ENCODE data around the gene MLEC.

Gene MLEC

DNA sequence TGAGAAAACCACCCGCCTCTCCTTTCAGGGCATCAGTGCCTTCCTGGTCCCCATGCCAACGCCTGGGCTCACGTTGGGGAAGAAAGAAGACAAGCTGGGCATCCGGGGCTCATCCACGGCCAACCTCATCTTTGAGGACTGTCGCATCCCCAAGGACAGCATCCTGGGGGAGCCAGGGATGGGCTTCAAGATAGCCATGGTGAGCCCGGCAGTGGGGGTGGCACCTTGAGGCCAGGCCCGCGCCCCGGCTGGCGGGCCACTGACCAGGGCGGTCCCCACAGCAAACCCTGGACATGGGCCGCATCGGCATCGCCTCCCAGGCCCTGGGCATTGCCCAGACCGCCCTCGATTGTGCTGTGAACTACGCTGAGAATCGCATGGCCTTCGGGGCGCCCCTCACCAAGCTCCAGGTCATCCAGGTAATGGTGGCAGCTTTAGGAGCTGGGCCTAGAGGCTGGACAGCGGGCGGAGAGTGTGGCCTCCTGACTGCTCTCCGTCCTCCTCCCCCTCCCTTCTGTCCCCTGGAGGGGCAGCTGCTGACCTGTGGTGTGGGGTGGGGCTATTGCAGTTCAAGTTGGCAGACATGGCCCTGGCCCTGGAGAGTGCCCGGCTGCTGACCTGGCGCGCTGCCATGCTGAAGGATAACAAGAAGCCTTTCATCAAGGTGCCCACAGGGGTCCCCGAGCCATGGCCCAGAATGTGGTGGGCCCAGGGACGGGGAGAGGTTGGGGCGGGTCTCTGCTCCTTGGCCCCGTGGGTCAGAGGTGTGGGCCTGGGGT lies 51.5 kb downstream of the MLEC start:
- Histone ChIP-seq H3K4me1 (ENCODE audit: insufficient read depth, low read length) (no peaks in the 10 kb centered on the region), H3K36me3 (ENCODE audit: insufficient read depth, low read length) (no peaks in the 10 kb centered on the region), H3K27me3 (ENCODE audit: insufficient read depth, low read length) (no peaks in the 10 kb centered on the region), H2AFZ (ENCODE audit: low read depth, low read length) (no peak overlapping the region), H3K4me3 (ENCODE audit: low read length) (no peak overlapping the region), H3K9me3 (ENCODE audit: low read length) (no peaks in the 10 kb centered on the region)

DNA sequence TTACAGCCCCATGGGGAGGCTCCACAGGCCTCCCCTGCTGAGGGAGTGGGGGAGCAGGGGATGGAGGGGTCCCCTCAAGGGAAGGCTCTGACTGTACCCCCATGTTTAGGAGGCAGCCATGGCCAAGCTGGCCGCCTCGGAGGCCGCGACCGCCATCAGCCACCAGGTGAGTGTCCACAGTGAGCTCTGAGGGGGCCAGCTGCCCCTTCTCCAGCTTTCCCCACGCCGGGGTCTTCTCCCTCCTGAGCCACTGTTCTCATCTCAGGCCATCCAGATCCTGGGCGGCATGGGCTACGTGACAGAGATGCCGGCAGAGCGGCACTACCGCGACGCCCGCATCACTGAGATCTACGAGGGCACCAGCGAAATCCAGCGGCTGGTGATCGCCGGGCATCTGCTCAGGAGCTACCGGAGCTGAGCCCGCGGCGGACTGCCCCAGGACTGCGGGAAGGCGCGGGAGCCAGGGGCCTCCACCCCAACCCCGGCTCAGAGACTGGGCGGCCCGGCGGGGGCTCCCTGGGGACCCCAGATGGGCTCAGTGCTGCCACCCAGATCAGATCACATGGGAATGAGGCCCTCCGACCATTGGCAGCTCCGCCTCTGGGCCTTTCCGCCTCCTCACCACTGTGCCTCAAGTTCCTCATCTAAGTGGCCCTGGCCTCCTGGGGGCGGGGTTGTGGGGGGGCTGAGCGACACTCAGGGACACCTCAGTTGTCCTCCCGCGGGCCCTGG lies 52.2 kb downstream of the MLEC start:
- H2AFZ ChIP-seq (ENCODE audit: low read depth, low read length), result no peak overlapping the region
- no peaks in the 10 kb centered on the region for H3K27me3 ChIP-seq (ENCODE audit: insufficient read depth, low read length)
- H3K4me3 ChIP-seq (ENCODE audit: low read length), result no peak overlapping the region
- no peaks in the 10 kb centered on the region for H3K36me3 ChIP-seq (ENCODE audit: insufficient read depth, low read length)
- H3K4me1 ChIP-seq (ENCODE audit: insufficient read depth, low read length), result no peaks in the 10 kb centered on the region
- no peaks in the 10 kb centered on the region for H3K9me3 ChIP-seq (ENCODE audit: low read length)

DNA sequence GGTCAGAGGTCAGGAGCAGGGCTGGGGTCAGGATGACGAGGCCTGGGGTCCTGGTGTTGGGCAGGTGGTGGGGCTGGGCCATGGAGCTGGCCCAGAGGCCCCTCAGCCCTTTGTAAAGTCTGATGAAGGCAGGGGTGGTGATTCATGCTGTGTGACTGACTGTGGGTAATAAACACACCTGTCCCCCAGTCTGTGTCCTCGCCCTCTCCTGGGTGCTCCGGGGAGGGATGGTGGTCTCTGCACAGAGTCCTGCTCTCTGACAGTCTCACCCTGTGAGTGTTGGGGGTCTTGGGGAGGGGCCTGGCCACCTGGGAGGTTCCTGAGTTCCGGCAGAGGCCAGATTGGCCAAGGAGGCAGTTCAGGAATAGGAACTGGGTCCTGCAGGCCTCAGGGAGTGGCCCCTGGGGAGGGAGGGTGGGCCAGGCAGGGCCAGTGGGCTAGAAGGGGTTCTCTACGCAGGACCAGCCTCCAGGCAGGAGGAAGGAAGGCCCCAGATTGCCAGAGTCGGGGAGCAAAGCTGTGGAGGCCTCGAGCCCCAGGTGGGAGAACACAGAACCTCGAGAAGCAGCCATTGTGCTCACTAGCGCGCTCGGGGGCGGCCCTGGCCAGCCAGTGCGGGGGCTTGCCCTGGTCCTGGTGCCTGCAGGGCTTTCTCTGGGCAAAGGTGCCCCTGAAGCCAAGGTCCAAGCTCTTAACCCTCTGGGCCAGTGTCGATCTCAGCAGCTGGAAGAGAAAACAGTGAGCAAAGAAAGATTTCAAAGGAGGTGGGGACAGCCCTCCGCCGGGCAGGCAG lies 53.1 kb downstream of the MLEC start:
- Histone ChIP-seq H3K27me3 (ENCODE audit: insufficient read depth, low read length) (no peaks in the 10 kb centered on the region), H2AFZ (ENCODE audit: low read depth, low read length) (no peak overlapping the region), H3K9me3 (ENCODE audit: low read length) (no peaks in the 10 kb centered on the region), H3K4me3 (ENCODE audit: low read length) (no peak overlapping the region), H3K36me3 (ENCODE audit: insufficient read depth, low read length) (no peaks in the 10 kb centered on the region), H3K4me1 (ENCODE audit: insufficient read depth, low read length) (no peaks in the 10 kb centered on the region)

- H2AFZ ChIP-seq (ENCODE audit: low read depth, low read length), result no peak overlapping the region
- no peak overlapping the region for H3K4me3 ChIP-seq (ENCODE audit: low read length)
- H3K9me3 ChIP-seq (ENCODE audit: low read length), result no peaks in the 10 kb centered on the region
- H3K27me3 ChIP-seq (ENCODE audit: insufficient read depth, low read length), result no peaks in the 10 kb centered on the region
- H3K4me1 ChIP-seq (ENCODE audit: insufficient read depth, low read length), result no peaks in the 10 kb centered on the region
- H3K36me3 ChIP-seq (ENCODE audit: insufficient read depth, low read length), result no peaks in the 10 kb centered on the region
Measured at GRCh38 chr12:120740871-120741270, 53.9 kb downstream of the MLEC start.

DNA sequence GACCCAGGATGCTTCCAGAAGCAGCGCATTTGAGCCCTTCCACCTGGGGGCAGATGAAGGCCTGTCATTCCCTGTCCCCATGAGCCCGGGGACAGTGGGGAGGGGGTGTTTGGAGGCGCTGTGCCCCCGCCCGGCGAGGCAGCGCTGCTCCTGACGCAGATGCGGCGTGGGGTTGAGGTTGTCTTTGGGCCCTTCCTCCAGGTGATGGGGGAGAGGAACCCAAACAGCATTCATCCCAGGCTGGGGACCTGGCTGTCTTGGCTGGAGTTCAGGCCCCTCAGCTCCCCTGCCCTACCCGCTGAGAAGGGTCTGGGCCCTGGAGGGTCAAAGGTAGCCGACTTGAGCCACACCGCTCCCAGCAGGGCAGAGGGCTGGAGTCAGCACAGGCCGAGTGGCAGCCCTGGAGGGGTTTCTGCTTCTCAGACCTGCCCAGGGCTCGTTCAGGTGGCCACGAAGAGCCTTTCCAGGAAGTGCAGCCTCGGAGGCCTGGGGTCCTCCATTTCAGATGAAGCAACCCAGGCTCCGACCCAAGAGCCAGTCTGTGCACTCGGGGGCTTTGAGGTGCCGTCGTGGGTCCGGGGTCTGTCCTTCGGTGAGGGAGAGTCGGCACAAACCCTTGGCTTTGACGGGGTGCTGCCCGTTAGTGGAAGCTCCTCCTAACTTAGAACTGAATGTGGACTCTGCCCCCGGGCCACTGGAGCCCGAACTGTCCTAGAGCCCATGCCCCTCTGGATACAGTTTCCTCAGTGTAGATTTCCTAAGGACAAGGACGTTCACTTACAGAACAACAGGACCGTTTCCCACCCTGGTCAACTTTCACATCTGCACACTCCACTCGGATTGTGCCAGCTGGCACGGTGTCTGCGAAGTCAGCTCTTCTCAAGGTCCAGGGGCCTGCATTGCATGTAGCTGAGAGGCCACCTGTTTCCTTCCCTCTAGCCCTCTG lies 54.8 kb downstream of the MLEC start:
- no peak overlapping the region for H2AFZ ChIP-seq (ENCODE audit: low read depth, low read length)
- H3K36me3 ChIP-seq (ENCODE audit: insufficient read depth, low read length), result no peaks in the 10 kb centered on the region
- H3K4me1 ChIP-seq (ENCODE audit: insufficient read depth, low read length), result no peaks in the 10 kb centered on the region
- no peaks in the 10 kb centered on the region for H3K9me3 ChIP-seq (ENCODE audit: low read length)
- no peak overlapping the region for H3K4me3 ChIP-seq (ENCODE audit: low read length)
- H3K27me3 ChIP-seq (ENCODE audit: insufficient read depth, low read length), result no peaks in the 10 kb centered on the region

- Histone ChIP-seq H3K9me3 (ENCODE audit: low read length) (no peaks in the 10 kb centered on the region), H3K36me3 (ENCODE audit: insufficient read depth, low read length) (no peaks in the 10 kb centered on the region), H2AFZ (ENCODE audit: low read depth, low read length) (no peak overlapping the region), H3K4me3 (ENCODE audit: low read length) (no peak overlapping the region), H3K27me3 (ENCODE audit: insufficient read depth, low read length) (no peaks in the 10 kb centered on the region), H3K4me1 (ENCODE audit: insufficient read depth, low read length) (no peaks in the 10 kb centered on the region)
Measured at GRCh38 chr12:120744922-120745493, 58.1 kb downstream of the MLEC start.

GRCh38 chr12:120748242-120748641 lies 61.3 kb downstream of the MLEC start:
- no peaks in the 10 kb centered on the region for H3K9me3 ChIP-seq (ENCODE audit: low read length)
- H3K36me3 ChIP-seq (ENCODE audit: insufficient read depth, low read length), result no peaks in the 10 kb centered on the region
- H3K4me3 ChIP-seq (ENCODE audit: low read length), result no peak overlapping the region
- no peak overlapping the region for H2AFZ ChIP-seq (ENCODE audit: low read depth, low read length)
- H3K27me3 ChIP-seq (ENCODE audit: insufficient read depth, low read length), result no peaks in the 10 kb centered on the region
- H3K4me1 ChIP-seq (ENCODE audit: insufficient read depth, low read length), result no peaks in the 10 kb centered on the region

DNA sequence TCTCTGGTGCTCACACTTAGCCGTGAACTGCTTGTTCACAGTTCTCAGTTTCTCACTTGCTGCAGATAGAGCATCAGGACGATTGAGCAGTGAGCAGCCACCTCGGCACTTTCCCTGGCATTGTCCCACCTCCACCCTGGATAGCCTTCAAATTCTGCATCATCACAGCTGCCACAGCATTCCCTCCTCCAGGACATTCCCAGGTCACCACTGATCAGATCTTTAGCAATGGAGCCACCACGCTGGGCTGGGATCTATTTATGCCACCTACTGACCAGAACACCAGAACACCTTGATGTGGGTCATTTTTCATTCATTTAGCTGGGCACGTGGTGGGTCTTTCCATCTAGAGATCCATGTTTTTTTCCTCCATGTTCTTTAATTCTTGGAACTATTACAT lies 62.3 kb downstream of the MLEC start:
- Histone ChIP-seq H3K27me3 (ENCODE audit: insufficient read depth, low read length) (no peaks in the 10 kb centered on the region), H2AFZ (ENCODE audit: low read depth, low read length) (no peak overlapping the region), H3K36me3 (ENCODE audit: insufficient read depth, low read length) (no peaks in the 10 kb centered on the region), H3K9me3 (ENCODE audit: low read length) (no peaks in the 10 kb centered on the region), H3K4me1 (ENCODE audit: insufficient read depth, low read length) (no peaks in the 10 kb centered on the region), H3K4me3 (ENCODE audit: low read length) (no peak overlapping the region)

- Histone ChIP-seq H3K9me3 (ENCODE audit: low read length) (no peaks in the 10 kb centered on the region), H3K27me3 (ENCODE audit: insufficient read depth, low read length) (no peaks in the 10 kb centered on the region), H3K4me3 (ENCODE audit: low read length) (no peak overlapping the region), H2AFZ (ENCODE audit: low read depth, low read length) (no peak overlapping the region), H3K36me3 (ENCODE audit: insufficient read depth, low read length) (no peaks in the 10 kb centered on the region), H3K4me1 (ENCODE audit: insufficient read depth, low read length) (no peaks in the 10 kb centered on the region)
Measured at GRCh38 chr12:120750806-120751205, 63.9 kb downstream of the MLEC start.

- H3K27me3 ChIP-seq (ENCODE audit: insufficient read depth, low read length), result no peaks in the 10 kb centered on the region
- no peaks in the 10 kb centered on the region for H3K9me3 ChIP-seq (ENCODE audit: low read length)
- no peak overlapping the region for H2AFZ ChIP-seq (ENCODE audit: low read depth, low read length)
- no peaks in the 10 kb centered on the region for H3K4me1 ChIP-seq (ENCODE audit: insufficient read depth, low read length)
- H3K4me3 ChIP-seq (ENCODE audit: low read length), result no peak overlapping the region
- no peaks in the 10 kb centered on the region for H3K36me3 ChIP-seq (ENCODE audit: insufficient read depth, low read length)
Measured at GRCh38 chr12:120751389-120751788, 64.4 kb downstream of the MLEC start.
